ENCODE measurements around the gene NEK11. TPM values are rescaled to one million over a fixed set of nuclear protein-coding genes. Genes with fewer than 3 reads are reported as not detected.

NEK11 gene
- total and polyA plus RNA-seq, 9 of the 15 experiments (the other 6 are each of a cell fraction or from before 2014, with no cell fraction given): 0.28 to 1.5 (median 0.87) TPM

GRCh38 chr3:131110087-131110486, 83.4 kb downstream of the NEK11 start (continued):
- no peak for TF ChIP-seq YY1 (IDR thresholded peaks at IDR 0.05; ENCODE audit: borderline replicate concordance in 1 of 3, control insufficient read depth in 1 of 3, extremely low read depth in 1 of 3, insufficient read depth in 3 of 3, insufficient read length in 1 of 3, insufficient replicate concordance in 2 of 3, low read depth in 1 of 3, low read length in 2 of 3)
- TF ChIP-seq NFIX (CRISPR knock-in tag; IDR thresholded peaks at IDR 0.05; ENCODE audit: low read depth): no peak
- TF ChIP-seq NFIC (IDR thresholded peaks at IDR 0.05): no peak
- TF ChIP-seq ZNF277 (CRISPR knock-in tag; IDR thresholded peaks at IDR 0.05; ENCODE audit: borderline replicate concordance): no peak
- no peak for TF ChIP-seq JUN (IDR thresholded peaks at IDR 0.05; ENCODE audit: borderline replicate concordance, low read depth, low read length)
- no peak for TF ChIP-seq JUN (CRISPR knock-in tag; IDR thresholded peaks at IDR 0.05; ENCODE audit: borderline replicate concordance)
- TF ChIP-seq CBX5 (IDR thresholded peaks at IDR 0.05; ENCODE audit: borderline replicate concordance, low read depth): no peak

- in situ Hi-C loops (cut with MboI): no loop called here
- CTCF ChIA-PET (ENCODE audit: low intra/inter-chr PET ratio): no interaction called here
- no peak for FAIRE-seq
- POLR2A ChIA-PET: interaction anchor here (0.6 kb wide), 1 partner anchor 48 kb away, joined by 3 read pairs; no protein-coding TSS in a partner anchor
- TF ChIP-seq STAT5A (IDR thresholded peaks at IDR 0.05; ENCODE audit: borderline replicate concordance, low read length): no peak
- TF ChIP-seq CGGBP1 (CRISPR knock-in tag; IDR thresholded peaks at IDR 0.05): no peak
- no peak for TF ChIP-seq SRSF9 (IDR thresholded peaks at IDR 0.05; ENCODE audit: borderline replicate concordance, low read depth, low read length)
- TF ChIP-seq TFE3 (CRISPR knock-in tag; IDR thresholded peaks at IDR 0.05): peak; percentile 80
- no peak for TF ChIP-seq PHTF2 (CRISPR knock-in tag; IDR thresholded peaks at IDR 0.05)
- intact Hi-C loops (cut with micrococcal nuclease): no loop called here
- Histone ChIP-seq H3K9ac (ENCODE audit: insufficient read depth in 1 of 2, low read depth in 2 of 2, low read length in 2 of 2) (no peak overlapping the region), H3K79me2 (ENCODE audit: control insufficient read depth, insufficient read depth, low read length) (no peaks in the 10 kb centered on the region), H3K4me3 (no peak overlapping the region), H3K4me2 (ENCODE audit: insufficient read depth, low read length) (no peak overlapping the region), H3K27me3 (ENCODE audit: control insufficient read depth in 2 of 2, insufficient read depth in 2 of 2, low read length in 2 of 2) (no peaks in the 10 kb centered on the region), H3K27ac (ENCODE audit: extremely low read depth, low read depth, low read length) (no peak overlapping the region), H3K9me1 (ENCODE audit: control insufficient read depth, insufficient read depth, low read length) (no peaks in the 10 kb centered on the region), H3K9me3 (replicated peaks; ENCODE audit: control insufficient read depth, insufficient read depth, low read depth, low read length) (no peaks in the 10 kb centered on the region), H3K4me1 (replicated peaks in 1 of 2; ENCODE audit: control insufficient read depth in 2 of 2, insufficient read depth in 2 of 2, low read length in 2 of 2) (no peaks in the 10 kb centered on the region), H4K20me1 (replicated peaks; ENCODE audit: control insufficient read depth, insufficient read depth, low read length) (no peaks in the 10 kb centered on the region), H3K36me3 (ENCODE audit: control insufficient read depth, insufficient read depth, low read length) (no peaks in the 10 kb centered on the region), H2AFZ (ENCODE audit: low read depth, low read length) (no peak overlapping the region)
- WGBS (ENCODE audit: insufficient coverage, low coverage, missing lambda C conversion rate): 0% methylated on average over 3 of the region's 3 CpGs
- BruUV-seq (replicated peaks): no TSS peak
- no peak for DNase-seq (ENCODE audit: extremely low read depth in 1 of 4, low spot score in 3 of 4)
- no peak for ATAC-seq
Measured at GRCh38 chr3:131114256-131114655, 87.6 kb downstream of the NEK11 start.
